SK-N-SH (cell line): ENCODE results near the gene CEP63.

Experiments
- RCOR1 ChIP-seq: fragments of 150-350 bp; IDR thresholded peaks from 2 replicates; pipeline ENCODE4 v1.6.1; 2017; ENCODE audit warnings: antibody characterized with exemption, low read length
- USF2 ChIP-seq: fragments of 150-350 bp; IDR thresholded peaks from 2 replicates; pipeline ENCODE4 v1.6.1; 2017; ENCODE audit warnings: antibody characterized with exemption, low read length, low read depth, borderline replicate concordance
- TF ChIP-seq, protein P1 (sequence below): fragments of 200-600 bp; sonication (generic); IDR thresholded peaks from 2 replicates; pipeline ENCODE4 v1.6.1; 2017; ENCODE audit warnings: antibody characterized with exemption, mild to moderate bottlenecking, moderate library complexity

GRCh38 chr3:134611516-134611915 is 125.7 kb downstream of the CEP63 start:
- TF ChIP-seq, protein P1, sequence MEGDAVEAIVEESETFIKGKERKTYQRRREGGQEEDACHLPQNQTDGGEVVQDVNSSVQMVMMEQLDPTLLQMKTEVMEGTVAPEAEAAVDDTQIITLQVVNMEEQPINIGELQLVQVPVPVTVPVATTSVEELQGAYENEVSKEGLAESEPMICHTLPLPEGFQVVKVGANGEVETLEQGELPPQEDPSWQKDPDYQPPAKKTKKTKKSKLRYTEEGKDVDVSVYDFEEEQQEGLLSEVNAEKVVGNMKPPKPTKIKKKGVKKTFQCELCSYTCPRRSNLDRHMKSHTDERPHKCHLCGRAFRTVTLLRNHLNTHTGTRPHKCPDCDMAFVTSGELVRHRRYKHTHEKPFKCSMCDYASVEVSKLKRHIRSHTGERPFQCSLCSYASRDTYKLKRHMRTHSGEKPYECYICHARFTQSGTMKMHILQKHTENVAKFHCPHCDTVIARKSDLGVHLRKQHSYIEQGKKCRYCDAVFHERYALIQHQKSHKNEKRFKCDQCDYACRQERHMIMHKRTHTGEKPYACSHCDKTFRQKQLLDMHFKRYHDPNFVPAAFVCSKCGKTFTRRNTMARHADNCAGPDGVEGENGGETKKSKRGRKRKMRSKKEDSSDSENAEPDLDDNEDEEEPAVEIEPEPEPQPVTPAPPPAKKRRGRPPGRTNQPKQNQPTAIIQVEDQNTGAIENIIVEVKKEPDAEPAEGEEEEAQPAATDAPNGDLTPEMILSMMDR: no peak
- TF ChIP-seq USF2: no peak
- TF ChIP-seq RCOR1: no peak
